HCEC 1CT (cell line): ENCODE data around the gene EHD3.
"Not testable (repeated sequence)": the region's sequence is repeated elsewhere in the genome, so short reads cannot be mapped to it uniquely, and the experiment has no call there.

Source experiments
- DNase-seq: peaks from one replicate; pipeline ENCODE4 v3.0.0-alpha.2; 2017

The EHD3 gene

DNA sequence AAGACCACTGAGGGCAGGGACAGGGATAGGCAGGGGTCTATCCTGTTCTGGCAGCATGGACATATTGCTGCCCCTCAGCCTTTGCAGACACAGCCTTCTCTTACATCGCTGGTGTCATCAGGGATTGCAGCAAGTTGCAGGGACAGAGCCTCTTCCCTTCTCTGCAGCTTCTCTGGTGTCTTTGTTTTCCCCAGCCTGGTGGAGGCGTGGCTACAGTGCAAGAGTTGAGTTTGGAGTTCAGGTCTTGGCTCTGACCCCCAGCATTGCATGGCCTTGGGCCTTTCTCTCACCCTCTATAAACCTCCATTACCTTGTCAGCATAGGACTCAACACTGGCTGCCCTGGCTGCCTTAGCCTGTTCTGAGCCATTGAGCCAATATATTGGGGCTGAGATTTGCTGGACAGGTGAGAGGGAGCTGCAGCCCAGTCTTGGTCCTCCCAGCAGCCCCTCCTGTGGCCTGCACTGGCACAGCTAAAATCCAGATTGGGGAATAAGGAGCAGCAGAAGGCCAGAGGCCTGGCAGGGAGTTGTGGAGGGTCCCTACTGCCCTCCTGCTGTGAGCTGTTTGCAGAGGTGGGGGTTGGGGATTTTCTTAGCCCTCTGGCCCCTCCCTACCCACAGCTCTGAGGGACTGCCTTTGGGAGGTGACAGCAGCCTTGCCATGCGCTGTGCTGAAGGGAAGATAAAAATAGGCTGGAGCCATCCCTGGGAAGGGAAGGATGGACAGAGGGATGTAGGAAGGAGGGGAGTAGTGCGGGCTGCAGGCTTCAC lies 22.8 kb downstream of the EHD3 start:
- no peak for DNase-seq

DNA sequence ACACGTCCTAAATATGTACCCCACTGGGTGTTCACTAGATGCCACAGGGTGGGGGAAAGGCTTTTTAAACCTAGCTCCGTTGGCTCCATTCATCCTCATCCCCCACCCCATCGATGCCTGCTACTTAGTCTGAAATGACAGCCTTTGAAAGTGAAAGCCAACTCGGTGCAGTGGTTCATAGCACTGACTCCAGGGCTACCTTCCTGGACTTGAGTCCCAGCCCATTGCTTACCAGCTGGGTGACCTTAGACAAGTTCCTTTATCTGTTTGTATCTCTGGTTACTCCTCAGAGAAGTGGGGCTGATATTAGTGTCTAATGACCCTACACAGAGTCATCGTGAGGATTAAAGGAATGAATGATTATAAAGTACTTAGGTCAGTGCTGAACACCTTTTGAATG lies 24.4 kb downstream of the EHD3 start:
- DNase-seq = no peak

GRCh38 chr2:31259075-31259474 lies 25.1 kb downstream of the EHD3 start:
- no peak for DNase-seq

- DNase-seq = no peak
Observed at GRCh38 chr2:31260870-31261269, 26.9 kb downstream of the EHD3 start.

DNA sequence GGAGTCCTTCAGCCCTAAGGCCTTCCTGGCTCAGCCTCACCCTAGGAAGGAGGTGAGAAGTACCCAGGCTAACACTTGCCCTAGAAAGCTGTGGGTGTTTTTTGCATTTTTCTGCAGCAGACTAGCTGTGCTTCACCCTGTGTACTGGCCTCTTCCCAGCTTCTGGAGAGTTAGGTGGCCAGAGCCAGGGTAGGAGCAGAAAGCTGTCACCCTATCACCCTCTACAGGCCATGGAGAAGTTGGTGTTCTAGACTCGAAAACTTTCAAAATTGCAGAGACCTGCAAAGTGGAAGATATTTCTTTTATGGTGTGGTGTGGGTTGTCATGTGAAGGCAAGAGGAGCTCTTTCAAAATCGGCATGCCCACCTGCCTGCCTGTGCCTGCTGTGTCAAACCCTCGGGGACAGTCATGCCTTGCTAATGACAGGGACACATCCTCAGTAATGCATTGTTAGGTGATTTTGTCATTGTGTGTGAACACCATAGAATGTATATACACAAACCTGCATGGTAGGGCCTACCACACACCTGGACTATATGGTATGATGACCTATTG lies 29.8 kb downstream of the EHD3 start:
- no peak for DNase-seq

GRCh38 chr2:31265234-31265633 lies 31.3 kb downstream of the EHD3 start:
- DNase-seq = no peak

DNA sequence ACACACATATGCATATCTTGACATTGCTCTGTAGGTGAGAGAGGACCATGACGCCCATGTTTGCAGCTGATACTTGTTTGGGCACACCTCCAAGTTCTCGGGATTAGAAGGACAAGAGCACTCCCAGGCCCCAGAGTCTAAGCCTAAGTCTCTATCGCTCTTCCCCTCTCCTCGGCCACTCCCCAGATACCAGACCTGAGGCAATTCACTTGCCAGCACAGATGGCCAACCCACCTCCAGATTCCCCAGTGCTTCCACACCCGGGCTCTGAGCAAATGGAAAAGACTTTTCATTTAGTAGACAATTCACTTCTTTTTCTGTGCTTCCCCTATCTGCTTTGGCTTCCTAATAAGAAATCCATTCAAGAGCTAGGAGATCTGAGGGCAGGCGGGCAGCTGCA lies 32.9 kb downstream of the EHD3 start:
- no peak for DNase-seq

- DNase-seq = no peak
Observed at GRCh38 chr2:31267437-31268120, 33.6 kb downstream of the EHD3 start.

DNA sequence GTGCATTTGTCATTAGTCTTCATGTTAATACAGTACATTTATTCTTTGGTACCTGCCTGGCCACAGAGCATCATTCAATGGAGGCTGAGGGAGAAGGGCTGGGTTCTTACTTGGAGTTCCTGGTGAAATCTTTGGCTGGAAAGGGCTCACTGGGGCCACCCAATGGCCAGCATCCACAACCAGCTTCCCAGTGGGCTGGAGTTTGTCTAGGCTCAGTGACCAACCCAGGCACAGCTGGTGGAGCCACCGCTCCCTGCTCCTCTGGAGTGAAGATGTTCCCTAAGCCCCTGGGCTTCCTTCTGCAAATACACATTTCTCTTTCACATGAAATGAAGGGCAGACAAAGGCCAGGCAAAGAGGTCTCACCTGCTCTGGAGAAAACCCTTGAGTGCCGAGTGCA lies 34.4 kb downstream of the EHD3 start:
- DNase-seq = no peak

DNA sequence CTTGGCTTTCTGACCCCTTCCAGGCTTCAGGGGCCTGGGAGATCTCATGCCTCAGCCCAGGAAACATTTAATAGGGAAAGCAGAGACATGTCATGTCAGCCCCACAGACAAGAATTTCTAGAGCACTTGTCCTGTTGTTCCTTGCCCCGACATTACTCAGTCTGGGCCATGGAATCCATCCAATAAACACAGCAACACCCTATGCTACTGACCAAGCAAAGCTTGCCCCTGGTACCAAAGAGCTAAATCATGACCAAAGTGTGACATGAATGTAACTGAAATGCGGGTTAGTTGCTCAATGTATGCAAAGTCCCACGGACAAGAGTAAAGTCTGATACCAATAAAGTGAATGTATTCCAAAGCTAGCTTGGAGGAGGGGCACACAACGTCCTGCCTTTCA lies 35.1 kb downstream of the EHD3 start:
- no peak for DNase-seq

DNA sequence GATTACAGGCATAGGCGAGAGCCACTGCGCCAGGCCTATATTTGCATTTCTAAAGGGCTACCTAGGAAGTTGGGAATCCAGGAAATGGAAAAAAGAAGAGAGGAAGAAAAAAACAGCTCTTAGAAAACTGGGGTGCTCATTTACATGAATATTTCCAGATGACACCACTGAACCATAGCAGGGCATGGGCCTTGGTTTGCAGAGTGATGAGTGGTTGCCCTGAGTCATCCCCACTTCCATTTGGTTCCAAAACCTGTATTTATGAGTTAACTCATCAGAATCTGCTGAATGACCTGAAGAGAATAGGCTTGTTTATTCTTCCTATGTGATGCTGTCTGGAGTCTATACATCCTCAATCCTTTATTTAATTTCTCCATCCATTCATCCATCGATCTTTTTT lies 36.2 kb downstream of the EHD3 start:
- peak; percentile 64 for DNase-seq

- no peak for DNase-seq
Observed at GRCh38 chr2:31270822-31271231, 36.9 kb downstream of the EHD3 start.

DNA sequence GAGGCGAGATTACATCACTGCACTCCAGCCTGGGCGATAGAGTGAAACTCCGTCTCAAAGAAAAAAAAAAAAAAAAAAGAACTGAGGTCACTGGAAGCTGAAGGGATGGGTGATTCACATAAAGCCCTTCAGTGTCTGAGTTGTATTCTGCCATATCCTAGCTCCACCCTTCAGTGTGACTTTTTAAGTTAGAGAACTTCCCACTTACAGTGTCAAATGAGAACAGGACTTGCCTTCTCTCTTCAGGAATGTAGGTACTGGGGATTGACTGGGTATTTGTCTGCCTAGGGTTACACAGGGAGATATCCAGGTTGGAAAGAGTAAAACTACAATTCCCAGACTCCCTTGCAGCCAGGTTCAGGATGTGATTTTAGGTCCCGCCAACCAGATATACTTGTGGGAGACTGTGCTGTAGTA lies 37.9 kb downstream of the EHD3 start:
- DNase-seq = no peak

GRCh38 chr2:31274401-31275075 lies 40.6 kb downstream of the EHD3 start:
- no peak for DNase-seq

DNA sequence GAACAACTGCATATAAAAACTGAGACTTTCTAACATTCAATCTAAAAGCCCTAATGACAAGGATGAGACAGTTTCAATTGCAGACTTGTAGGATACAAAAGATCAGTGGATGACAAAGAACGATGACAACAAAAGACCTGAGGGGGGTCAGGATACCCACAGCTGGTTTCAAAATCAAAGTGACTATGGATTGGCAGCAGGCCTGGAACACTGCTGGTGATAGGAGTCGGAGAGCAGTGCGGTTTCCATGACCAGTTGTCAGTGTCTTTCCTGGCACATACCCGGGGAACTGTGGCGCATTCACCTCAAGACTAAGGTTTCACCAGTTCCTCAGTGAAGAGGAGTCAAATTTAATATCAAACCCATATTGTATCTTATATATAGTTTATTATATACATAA lies 42.0 kb downstream of the EHD3 start:
- no peak for DNase-seq

DNA sequence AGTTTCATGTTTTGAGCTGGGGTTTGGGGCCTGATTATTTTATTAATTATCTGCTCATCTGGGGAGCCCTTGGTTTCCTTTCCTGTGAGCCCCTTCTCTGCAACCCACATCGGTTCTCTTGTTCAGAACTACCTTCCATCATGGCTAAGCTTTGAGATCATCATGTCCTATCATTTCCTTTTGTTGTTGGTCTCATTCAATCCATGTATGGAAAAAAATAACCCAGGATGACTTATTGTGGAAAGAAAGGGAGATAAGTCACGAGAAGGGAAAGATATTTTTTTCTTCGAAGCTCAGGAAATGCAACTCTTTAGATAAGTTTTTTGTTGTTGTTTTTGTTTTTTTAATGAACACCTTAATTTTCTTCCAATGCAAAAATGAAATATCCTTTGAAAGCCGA lies 43.7 kb downstream of the EHD3 start:
- DNase-seq = no peak

DNA sequence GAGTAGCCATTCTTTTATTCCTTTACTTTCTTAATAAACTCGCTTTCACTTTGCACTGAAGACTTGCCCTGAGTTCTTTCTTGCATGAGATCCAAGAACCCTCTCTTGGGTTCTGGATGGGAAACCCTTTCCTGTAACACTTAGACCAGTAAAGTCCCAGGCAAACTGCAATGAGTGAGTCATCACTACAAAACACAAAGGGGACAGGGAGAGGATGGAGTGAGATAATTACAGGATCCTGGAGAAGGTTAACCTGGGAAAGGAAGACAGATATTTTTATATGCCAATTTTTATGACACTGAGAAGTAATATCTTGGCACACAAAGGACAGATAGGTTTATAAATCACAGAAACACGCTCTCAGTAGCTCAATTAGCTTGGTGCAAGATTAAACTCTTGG lies 48.7 kb downstream of the EHD3 start:
- DNase-seq = no peak

DNA sequence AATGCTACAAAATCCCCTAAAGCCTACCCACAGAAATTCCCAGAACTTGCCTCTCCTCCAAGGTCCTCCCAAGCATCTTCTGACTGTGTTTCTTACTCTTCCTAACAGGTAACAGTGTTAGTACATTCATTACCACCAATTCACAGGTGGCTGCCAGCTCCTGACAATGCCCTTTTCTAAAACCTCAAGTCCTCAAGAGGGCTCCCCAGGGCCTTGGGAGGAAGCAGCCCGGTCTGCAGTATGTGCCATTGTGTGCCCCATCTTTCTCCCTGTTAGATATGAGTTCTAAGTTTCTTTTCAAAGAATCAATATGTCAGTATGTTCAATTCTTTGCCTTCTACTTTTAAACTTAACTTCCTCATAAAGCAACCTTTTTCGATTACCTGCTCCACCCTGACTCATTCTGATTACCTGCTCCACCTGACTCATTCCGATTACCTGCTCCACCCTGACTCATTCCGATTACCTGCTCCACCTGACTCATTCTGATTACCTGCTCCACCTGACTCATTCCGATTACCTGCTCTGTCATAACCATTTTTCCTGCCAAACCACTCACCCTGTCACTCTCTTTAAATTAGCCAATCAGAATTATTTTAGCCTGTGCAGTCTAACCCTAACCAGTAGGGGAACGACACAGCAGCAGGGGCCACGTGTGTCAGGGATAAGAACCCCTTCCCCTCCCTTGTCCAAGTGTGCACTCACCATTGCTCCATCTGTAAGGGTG lies 49.4 kb downstream of the EHD3 start:
- not testable (repeated sequence) for DNase-seq

- no peak for DNase-seq
Observed at GRCh38 chr2:31284107-31284506, 50.2 kb downstream of the EHD3 start.

DNA sequence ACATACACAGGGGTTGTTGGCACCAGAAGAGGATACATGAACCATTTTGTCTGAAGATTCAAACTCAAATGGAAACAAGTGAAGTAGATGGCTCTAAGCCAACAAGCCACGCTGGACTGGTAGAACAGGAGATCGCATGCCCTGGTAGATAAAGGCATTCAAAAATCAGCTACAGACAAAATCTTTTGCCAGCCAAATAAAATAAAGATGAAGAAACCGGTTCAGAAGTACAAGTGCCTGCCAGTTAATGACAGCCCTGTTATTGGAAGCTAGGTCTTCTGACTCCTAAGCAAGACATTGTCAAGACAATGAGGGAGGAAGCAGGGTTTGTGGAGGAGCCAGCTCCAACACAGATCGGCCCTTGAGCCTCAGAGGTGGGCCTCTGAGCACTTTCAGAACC lies 52.3 kb downstream of the EHD3 start:
- DNase-seq = no peak

GRCh38 chr2:31286961-31287550 lies 53.1 kb downstream of the EHD3 start:
- no peak for DNase-seq

- DNase-seq = no peak
Observed at GRCh38 chr2:31287654-31288053, 53.7 kb downstream of the EHD3 start.

- DNase-seq = no peak
Observed at GRCh38 chr2:31294196-31294595, 60.2 kb downstream of the EHD3 start.
